Hepatocyte (in vitro differentiated cells): ENCODE measurements around the gene GOLGA3. TPM values are rescaled to one million over a fixed set of nuclear protein-coding genes. Genes with fewer than 3 reads are reported as not detected.

Experiments
- DNase-seq: peaks from one replicate; pipeline ENCODE4 v3.0.0-alpha.2; 2016; ENCODE audit warnings: low spot score
- H2AFZ ChIP-seq: fragments of 200-600 bp; sonication (generic); 2 replicates; pipeline ENCODE4 v1.6.0; 2016; ENCODE audit warnings: antibody characterized with exemption, mild to moderate bottlenecking
- H3K27ac ChIP-seq: fragments of 200-600 bp; sonication (generic); 2 replicates; pipeline ENCODE4 v1.5.1; 2016; ENCODE audit warnings: mild to moderate bottlenecking
- H3K27me3 ChIP-seq: fragments of 200-600 bp; sonication (generic); 2 replicates; pipeline ENCODE4 v1.6.1; 2016
- H3K36me3 ChIP-seq: fragments of 200-600 bp; sonication (generic); replicated peaks from 2 replicates; pipeline ENCODE4 v1.5.1; 2016; ENCODE audit warnings: low read depth; ENCODE audit not compliant: insufficient read depth
- H3K4me1 ChIP-seq: fragments of 200-600 bp; sonication (generic); 2 replicates; pipeline ENCODE4 v1.5.1; 2016; ENCODE audit warnings: mild to moderate bottlenecking, moderate library complexity; ENCODE audit not compliant: insufficient read depth
- H3K4me2 ChIP-seq: fragments of 200-600 bp; sonication (generic); 2 replicates; pipeline ENCODE4 v1.6.0; 2016
- H3K4me3 ChIP-seq: fragments of 200-600 bp; sonication (generic); 2 replicates; pipeline ENCODE4 v1.5.1; 2016; ENCODE audit warnings: mild to moderate bottlenecking
- H3K79me2 ChIP-seq: fragments of 200-600 bp; sonication (generic); 2 replicates; pipeline ENCODE4 v1.6.0; 2017; ENCODE audit warnings: mild to moderate bottlenecking
- H3K9me2 ChIP-seq: fragments of 200-600 bp; sonication (generic); replicated peaks from 2 replicates; pipeline ENCODE4 v1.6.0; 2017; ENCODE audit warnings: mild to moderate bottlenecking; ENCODE audit not compliant: insufficient read depth
- H3K9me3 ChIP-seq: fragments of 200-600 bp; sonication (generic); 2 replicates; pipeline ENCODE4 v1.5.1; 2016; ENCODE audit warnings: low read depth, mild to moderate bottlenecking
- H4K20me1 ChIP-seq: fragments of 200-600 bp; sonication (generic); 2 replicates; pipeline ENCODE4 v1.6.0; 2016; ENCODE audit warnings: mild to moderate bottlenecking; ENCODE audit not compliant: insufficient read depth, poor library complexity, severe bottlenecking
- EZH2 ChIP-seq: fragments of 200-600 bp; sonication (generic); IDR thresholded peaks from 2 replicates; pipeline ENCODE4 v1.6.1; 2016; ENCODE audit warnings: antibody characterized with exemption, mild to moderate bottlenecking, borderline replicate concordance
- EZH2phosphoT487 ChIP-seq: fragments of 200-600 bp; sonication (generic); IDR thresholded peaks from one replicate; pipeline ENCODE4 v1.6.1; 2018; ENCODE audit warnings: antibody characterized with exemption, mild to moderate bottlenecking, low read depth, moderate library complexity; ENCODE audit not compliant: unreplicated experiment, severe bottlenecking
- WGBS: methylation state at CpG from one replicate; pipeline ENCODE4 v1.1.6; 2016; ENCODE audit warnings: low lambda C conversion rate; ENCODE audit errors: missing lambda C conversion rate; 5-methylcytosine and 5-hydroxymethylcytosine counted together
- polyA plus RNA-seq: library from polyadenylated mRNA; unstranded; fragments of >200 nt; fragmentation: Nextera tagmentation; extraction: Ambion mirVana; gene quantifications from 2 replicates; pipeline ENCODE4 v1.2.1, GENCODE V29; 2016
- total RNA-seq: library from RNA; depleted of rRNA; stranded (reverse); fragments of >200 nt; gene quantifications from 2 replicates; pipeline ENCODE4 v1.2.3, GENCODE V29; 2014
- TF ChIP-seq, protein P1 (sequence below): fragments of 200-600 bp; sonication (generic); IDR thresholded peaks from 2 replicates; pipeline ENCODE4 v1.5.1; 2016; ENCODE audit warnings: antibody characterized with exemption, mild to moderate bottlenecking; ENCODE audit not compliant: poor library complexity

The GOLGA3 gene
- total and polyA plus RNA-seq, 2 experiments from 2014 or later, result 26.2 to 67.6 TPM

DNA sequence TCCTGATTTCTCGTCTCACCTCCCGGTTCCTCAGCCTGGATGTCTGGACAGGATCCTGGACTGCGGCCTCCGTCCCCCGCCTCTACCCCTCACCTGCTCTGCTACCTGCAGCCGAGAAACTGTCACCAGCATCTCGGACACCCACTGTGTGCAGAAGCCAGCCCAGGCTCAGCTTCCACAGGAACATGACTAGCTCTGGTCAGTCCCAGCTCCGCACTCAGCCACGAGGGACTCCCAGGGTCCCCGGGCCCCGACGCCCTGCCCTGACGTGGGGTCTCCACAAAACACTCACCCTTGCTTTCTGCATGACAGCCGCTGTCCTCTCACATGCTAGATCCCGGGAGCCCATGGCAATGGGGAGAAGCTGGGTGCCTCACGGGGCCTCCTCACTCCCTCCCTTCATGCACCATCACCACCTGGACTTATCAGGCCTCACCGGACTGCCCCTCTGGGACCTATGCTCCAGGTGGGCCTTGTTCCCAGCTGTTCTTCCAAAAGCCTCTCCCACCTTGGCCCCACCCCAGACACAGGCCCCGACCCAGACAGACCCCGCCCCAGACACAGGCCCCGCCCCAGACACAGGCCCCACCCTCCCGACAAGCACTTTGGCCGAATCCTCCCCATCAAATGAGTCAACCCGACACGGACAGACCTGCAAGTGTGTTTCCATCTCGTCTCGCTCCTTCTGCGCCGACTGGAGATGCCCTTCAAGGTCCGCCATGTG, 40.1 kb downstream of the GOLGA3 start:
- H3K79me2 ChIP-seq, result no peaks in the 10 kb centered on the region
- 96% methylated on average over 28 of the region's 29 CpGs for WGBS
- no peak overlapping the region for H3K4me3 ChIP-seq
- no peak overlapping the region for H3K4me2 ChIP-seq
- no peak for DNase-seq
- no peaks in the 10 kb centered on the region for H3K36me3 ChIP-seq
- H3K4me1 ChIP-seq, result no peaks in the 10 kb centered on the region
- no peak for TF ChIP-seq EZH2
- no peak for TF ChIP-seq EZH2phosphoT487
- TF ChIP-seq, protein P1, sequence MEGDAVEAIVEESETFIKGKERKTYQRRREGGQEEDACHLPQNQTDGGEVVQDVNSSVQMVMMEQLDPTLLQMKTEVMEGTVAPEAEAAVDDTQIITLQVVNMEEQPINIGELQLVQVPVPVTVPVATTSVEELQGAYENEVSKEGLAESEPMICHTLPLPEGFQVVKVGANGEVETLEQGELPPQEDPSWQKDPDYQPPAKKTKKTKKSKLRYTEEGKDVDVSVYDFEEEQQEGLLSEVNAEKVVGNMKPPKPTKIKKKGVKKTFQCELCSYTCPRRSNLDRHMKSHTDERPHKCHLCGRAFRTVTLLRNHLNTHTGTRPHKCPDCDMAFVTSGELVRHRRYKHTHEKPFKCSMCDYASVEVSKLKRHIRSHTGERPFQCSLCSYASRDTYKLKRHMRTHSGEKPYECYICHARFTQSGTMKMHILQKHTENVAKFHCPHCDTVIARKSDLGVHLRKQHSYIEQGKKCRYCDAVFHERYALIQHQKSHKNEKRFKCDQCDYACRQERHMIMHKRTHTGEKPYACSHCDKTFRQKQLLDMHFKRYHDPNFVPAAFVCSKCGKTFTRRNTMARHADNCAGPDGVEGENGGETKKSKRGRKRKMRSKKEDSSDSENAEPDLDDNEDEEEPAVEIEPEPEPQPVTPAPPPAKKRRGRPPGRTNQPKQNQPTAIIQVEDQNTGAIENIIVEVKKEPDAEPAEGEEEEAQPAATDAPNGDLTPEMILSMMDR, result no peak
- no peaks in the 10 kb centered on the region for H3K9me3 ChIP-seq
- no peaks in the 10 kb centered on the region for H3K9me2 ChIP-seq
- no peak overlapping the region for H3K27ac ChIP-seq
- no peaks in the 10 kb centered on the region for H3K27me3 ChIP-seq
- no peak overlapping the region for H2AFZ ChIP-seq
- H4K20me1 ChIP-seq, result peaks cover 4% of the 10 kb centered on the region

DNA sequence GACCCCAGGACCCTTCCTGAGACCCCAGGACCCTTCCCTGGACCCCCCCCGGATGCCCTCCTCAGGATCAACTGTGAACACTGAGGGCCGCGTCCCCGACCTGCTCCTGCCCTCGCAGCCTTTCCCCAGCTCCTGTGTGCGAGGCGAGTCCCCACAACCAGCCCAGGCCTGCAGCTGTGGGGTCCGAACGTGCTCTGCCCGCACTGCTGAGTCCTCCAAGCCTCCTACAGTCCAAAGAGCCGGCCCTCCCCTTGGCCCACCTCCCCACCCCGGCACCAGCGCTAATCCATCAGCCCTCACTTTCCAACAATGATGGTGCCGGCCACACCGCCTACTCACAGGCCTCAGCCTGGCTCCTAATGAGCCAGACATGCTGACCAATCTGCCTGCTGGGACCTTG, 40.8 kb downstream of the GOLGA3 start:
- H3K27ac ChIP-seq, result no peak overlapping the region
- no peaks in the 10 kb centered on the region for H3K4me1 ChIP-seq
- no peaks in the 10 kb centered on the region for H3K27me3 ChIP-seq
- no peak overlapping the region for H2AFZ ChIP-seq
- TF ChIP-seq, protein P1, result no peak
- TF ChIP-seq EZH2phosphoT487 (no peak), EZH2 (no peak)
- peaks cover 4% of the 10 kb centered on the region for H4K20me1 ChIP-seq
- WGBS, result 98% methylated on average over 8 of the region's 15 CpGs
- no peak overlapping the region for H3K4me2 ChIP-seq
- no peaks in the 10 kb centered on the region for H3K79me2 ChIP-seq
- H3K36me3 ChIP-seq, result no peaks in the 10 kb centered on the region
- H3K9me3 ChIP-seq, result no peaks in the 10 kb centered on the region
- DNase-seq, result no peak
- no peaks in the 10 kb centered on the region for H3K9me2 ChIP-seq
- H3K4me3 ChIP-seq, result no peak overlapping the region

DNA sequence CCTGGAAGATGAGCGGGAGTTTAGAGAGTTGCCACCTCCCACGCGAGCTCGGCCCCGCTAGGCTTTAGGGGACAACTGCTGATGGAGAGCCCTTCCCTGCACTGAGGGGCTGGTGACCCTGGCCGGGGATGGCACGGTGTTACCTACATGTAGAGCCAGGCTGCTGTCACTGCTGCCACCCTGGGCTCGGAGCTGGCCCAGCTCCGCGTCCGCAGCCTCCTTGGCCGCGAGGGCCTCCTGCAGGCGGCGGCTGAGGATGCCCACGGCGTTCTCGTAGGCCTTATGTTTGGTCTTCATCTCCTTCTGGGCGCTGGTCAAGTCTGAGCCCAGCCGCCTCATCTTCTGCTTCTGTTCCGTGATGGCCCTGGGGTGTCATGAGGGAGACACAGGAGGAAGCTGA, 42.5 kb downstream of the GOLGA3 start:
- Histone ChIP-seq H3K27me3 (no peaks in the 10 kb centered on the region), H3K4me2 (no peak overlapping the region), H3K4me1 (no peaks in the 10 kb centered on the region), H4K20me1 (peaks cover 3% of the 10 kb centered on the region), H3K4me3 (no peak overlapping the region), H3K27ac (no peak overlapping the region), H3K79me2 (no peaks in the 10 kb centered on the region), H3K9me3 (no peaks in the 10 kb centered on the region), H3K36me3 (no peaks in the 10 kb centered on the region), H2AFZ (no peak overlapping the region), H3K9me2 (no peaks in the 10 kb centered on the region)
- DNase-seq, result no peak
- 98% methylated on average over 20 of the region's 21 CpGs for WGBS
- no peak for TF ChIP-seq EZH2phosphoT487
- TF ChIP-seq, protein P1, result no peak
- TF ChIP-seq EZH2, result no peak
